AG04449 (cell line): ENCODE measurements around the gene BCL3.

Experiments
- CTCF ChIA-PET: fragments of 350-600 bp; formaldehyde crosslinking; extraction: SDS; loops from one replicate; lab custom pipeline; 2021; ENCODE audit warnings: antibody characterized with exemption; lab: Yijun Ruan, JAX
- POLR2A ChIA-PET: fragments of 400-600, 350-600 bp; formaldehyde crosslinking; extraction: SDS; loops from one replicate; lab custom pipeline; 2020; ENCODE audit warnings: antibody characterized with exemption, inconsistent platforms; lab: Yijun Ruan, JAX
- DNase-seq: peaks from one replicate; pipeline ENCODE4 v3.0.0-alpha.2; 2010; ENCODE audit warnings: low read depth, low spot score
- H3K4me3 ChIP-seq: 2 replicates; pipeline ENCODE4 v1.5.1; 2011; ENCODE audit warnings: low read depth, mild to moderate bottlenecking, control low read depth, low read length
- CTCF ChIP-seq: IDR thresholded peaks from one replicate; pipeline ENCODE4 v1.5.1; 2011; ENCODE audit warnings: mild to moderate bottlenecking, moderate library complexity, low read length, control low read depth, inconsistent platforms; ENCODE audit not compliant: insufficient read depth; ENCODE audit errors: missing control alignments

The BCL3 gene

GRCh38 chr19:44731081-44731480 lies 17.4 kb upstream of the BCL3 start:
- ChIA-PET CTCF (interaction anchor here (1.1 to 19.8 kb wide), 3 partner anchors 38 to 67 kb away, joined by 4 to 694 read pairs (median 5); no protein-coding TSS in a partner anchor), POLR2A (no interaction called here)
- no peak overlapping the region for H3K4me3 ChIP-seq
- TF ChIP-seq CTCF, result no peak
- DNase-seq, result no peak

GRCh38 chr19:44731622-44732021 lies 16.9 kb upstream of the BCL3 start:
- ChIA-PET CTCF (interaction anchor here (1.1 to 19.8 kb wide), 5 partner anchors 7 to 67 kb away, joined by 4 to 694 read pairs (median 6); no protein-coding TSS in a partner anchor), POLR2A (no interaction called here)
- DNase-seq, result no peak
- no peak for TF ChIP-seq CTCF
- H3K4me3 ChIP-seq, result no peak overlapping the region

- H3K4me3 ChIP-seq, result no peak overlapping the region
- ChIA-PET POLR2A (interaction anchor here (1.2 kb wide), 1 partner anchor 10 kb away, joined by 3 read pairs; no protein-coding TSS in a partner anchor), CTCF (interaction anchor here (0.8 to 19.8 kb wide), 8 partner anchors 8 to 126 kb away, joined by 3 to 694 read pairs (median 6); no protein-coding TSS in a partner anchor)
- DNase-seq, result no peak
- TF ChIP-seq CTCF, result no peak
Observed at GRCh38 chr19:44732235-44733014, 16.1 kb upstream of the BCL3 start.

GRCh38 chr19:44734357-44734756 lies 14.2 kb upstream of the BCL3 start:
- ChIA-PET CTCF (interaction anchor here (0.9 to 19.8 kb wide), 5 partner anchors 12 to 110 kb away, joined by 3 to 694 read pairs (median 6); no protein-coding TSS in a partner anchor), POLR2A (no interaction called here)
- no peak for DNase-seq
- no peak overlapping the region for H3K4me3 ChIP-seq
- no peak for TF ChIP-seq CTCF

GRCh38 chr19:44735011-44735410 lies 13.5 kb upstream of the BCL3 start:
- H3K4me3 ChIP-seq, result no peak overlapping the region
- no peak for TF ChIP-seq CTCF
- no peak for DNase-seq
- CTCF ChIA-PET, result interaction anchor here (1.4 to 19.8 kb wide), 3 partner anchors 13 to 46 kb away, joined by 5 to 694 read pairs (median 6); no protein-coding TSS in a partner anchor
- POLR2A ChIA-PET, result no interaction called here
